ENCODE results near the gene OSBPL5.

DNA sequence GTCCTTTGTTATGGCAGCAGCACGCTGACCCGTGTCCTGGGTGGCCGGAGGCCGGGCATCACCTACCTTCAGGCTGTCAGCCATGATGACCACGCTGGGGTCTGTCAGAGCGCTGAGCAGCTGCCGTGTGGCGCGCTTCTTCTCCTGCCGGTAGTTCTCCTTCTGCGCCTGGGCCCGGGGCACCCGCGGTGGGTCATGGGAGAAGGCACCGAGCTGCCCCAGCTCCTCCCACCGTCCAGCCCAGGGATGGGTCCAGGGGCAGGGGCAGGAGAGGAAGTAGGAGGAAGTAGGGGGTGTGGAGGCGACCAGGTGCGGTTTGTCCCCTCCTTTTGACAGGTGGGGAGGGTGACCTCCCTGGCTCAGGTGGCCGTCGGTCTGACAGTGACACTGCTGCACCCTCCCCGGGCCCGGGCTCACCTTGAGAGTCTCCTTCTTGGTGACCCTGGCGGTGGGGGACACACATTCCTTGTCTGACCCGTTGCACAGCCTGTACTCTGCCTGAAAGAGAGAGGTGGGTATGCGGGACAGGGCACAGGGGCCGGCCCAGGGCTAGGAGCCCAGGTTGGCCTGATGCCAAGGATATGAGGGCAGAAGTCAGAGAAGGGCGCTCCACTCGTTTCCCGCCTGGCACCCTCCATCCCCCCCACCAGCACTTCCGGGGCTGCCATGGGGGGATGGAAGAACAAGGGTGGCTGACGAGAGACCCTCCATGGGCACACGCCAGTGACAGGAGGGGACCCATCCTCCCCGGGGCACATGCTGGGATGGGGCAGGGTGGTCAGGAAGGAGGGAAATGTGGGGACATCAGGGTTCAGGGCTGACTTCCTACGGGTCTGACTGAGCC lies 43.0 kb downstream of the OSBPL5 start:
- TF ChIP-seq, protein P1, sequence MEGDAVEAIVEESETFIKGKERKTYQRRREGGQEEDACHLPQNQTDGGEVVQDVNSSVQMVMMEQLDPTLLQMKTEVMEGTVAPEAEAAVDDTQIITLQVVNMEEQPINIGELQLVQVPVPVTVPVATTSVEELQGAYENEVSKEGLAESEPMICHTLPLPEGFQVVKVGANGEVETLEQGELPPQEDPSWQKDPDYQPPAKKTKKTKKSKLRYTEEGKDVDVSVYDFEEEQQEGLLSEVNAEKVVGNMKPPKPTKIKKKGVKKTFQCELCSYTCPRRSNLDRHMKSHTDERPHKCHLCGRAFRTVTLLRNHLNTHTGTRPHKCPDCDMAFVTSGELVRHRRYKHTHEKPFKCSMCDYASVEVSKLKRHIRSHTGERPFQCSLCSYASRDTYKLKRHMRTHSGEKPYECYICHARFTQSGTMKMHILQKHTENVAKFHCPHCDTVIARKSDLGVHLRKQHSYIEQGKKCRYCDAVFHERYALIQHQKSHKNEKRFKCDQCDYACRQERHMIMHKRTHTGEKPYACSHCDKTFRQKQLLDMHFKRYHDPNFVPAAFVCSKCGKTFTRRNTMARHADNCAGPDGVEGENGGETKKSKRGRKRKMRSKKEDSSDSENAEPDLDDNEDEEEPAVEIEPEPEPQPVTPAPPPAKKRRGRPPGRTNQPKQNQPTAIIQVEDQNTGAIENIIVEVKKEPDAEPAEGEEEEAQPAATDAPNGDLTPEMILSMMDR (IDR thresholded peaks at IDR 0.05) = no peak
- TF ChIP-seq EZH2 (IDR thresholded peaks at IDR 0.05) (no peak), EZH2phosphoT487 (IDR thresholded peaks at IDR 0.05) (no peak)
